HG03575 (cell line): Measurements from ENCODE around the gene MRM2.

Experiments used
- ATAC-seq: cut with Tn5 transposase; IDR thresholded peaks from one replicate; pipeline ENCODE4 v1.9.1; 2021; ENCODE audit not compliant: unreplicated experiment, insufficient number of reproducible peaks, low FRiP score; ENCODE audit errors: extremely low read depth

The MRM2 gene

GRCh38 chr7:2251381-2251780 is 9.4 kb upstream of the MRM2 start:
- ATAC-seq = no peak

- ATAC-seq = no peak
Measured at GRCh38 chr7:2249744-2250323, 7.8 kb upstream of the MRM2 start.

GRCh38 chr7:2248984-2249694 is 7.1 kb upstream of the MRM2 start:
- no peak for ATAC-seq

- ATAC-seq = no peak
Measured at GRCh38 chr7:2247141-2247995, 5.4 kb upstream of the MRM2 start.

GRCh38 chr7:2245883-2246675 is 4.1 kb upstream of the MRM2 start:
- ATAC-seq = no peak

- no peak for ATAC-seq
Measured at GRCh38 chr7:2244404-2244995, 2.5 kb upstream of the MRM2 start.

- no peak for ATAC-seq
Measured at GRCh38 chr7:2243458-2243857, 1.5 kb upstream of the MRM2 start.

GRCh38 chr7:2242541-2243429 is 780 bp upstream of the MRM2 start:
- no peak for ATAC-seq

GRCh38 chr7:2239242-2239641 is 2.8 kb downstream of the MRM2 start:
- no peak for ATAC-seq

- ATAC-seq = peak; percentile 48
Measured at GRCh38 chr7:2237109-2237602, 4.8 kb downstream of the MRM2 start.

GRCh38 chr7:2233926-2234325 is 8.1 kb downstream of the MRM2 start:
- no peak for ATAC-seq

GRCh38 chr7:2232766-2233520 is 9.1 kb downstream of the MRM2 start, which contains the start of gene MAD1L1:
MAD1L1 (minus strand) TSS chr7:2232945; CDS start chr7:2230133, 2,812 bp downstream.
- no peak for ATAC-seq

GRCh38 chr7:2231992-2232765 is 9.8 kb downstream of the MRM2 start:
- no peak for ATAC-seq

GRCh38 chr7:2230882-2231281 is 11.1 kb downstream of the MRM2 start:
- ATAC-seq = no peak

GRCh38 chr7:2230226-2230625 is 11.8 kb downstream of the MRM2 start:
- no peak for ATAC-seq

- ATAC-seq = no peak
Measured at GRCh38 chr7:2229467-2229866, 12.5 kb downstream of the MRM2 start.
